GM12878 (cell line): ENCODE data around the gene CD200R1. TPM values are rescaled to one million over a fixed set of nuclear protein-coding genes. Genes with fewer than 3 reads are reported as not detected.

Experiments
- BCLAF1 ChIP-seq: fragments of 450-650 bp; IDR thresholded peaks from 2 replicates; pipeline ENCODE4 v1.6.1; 2017; ENCODE audit warnings: antibody characterized with exemption, mild to moderate bottlenecking, moderate library complexity
- CHD1 ChIP-seq: IDR thresholded peaks from 2 replicates; pipeline ENCODE4 v1.6.1; 2012; ENCODE audit warnings: low read depth, low read length, improper control_type of control experiment
- CREB1 ChIP-seq: IDR thresholded peaks from 2 replicates; pipeline ENCODE4 v1.6.1; 2012; ENCODE audit warnings: low read depth, mild to moderate bottlenecking, inconsistent platforms
- E2F4 ChIP-seq: IDR thresholded peaks from 2 replicates; pipeline ENCODE4 v1.6.1; 2012; ENCODE audit warnings: low read depth, low read length, improper control_type of control experiment
- EGR1 ChIP-seq, 2 experiments: IDR thresholded peaks; 1 replicate in 1 of 2; 2 replicates in 1 of 2; pipeline ENCODE4 v1.6.1; 2011 to 2012; ENCODE audit warnings: low read depth in 2 of 2, low read length in 2 of 2, borderline replicate concordance in 1 of 2, mild to moderate bottlenecking in 1 of 2, moderate library complexity in 1 of 2
- ETV6 ChIP-seq, 2 experiments: fragments of 450-650 bp in 1 of 2; IDR thresholded peaks in 1 of 2; conservative IDR thresholded peaks in 1 of 2; 2 replicates each; pipeline ENCODE4 v1.6.1; 2014; ENCODE audit warnings: antibody characterized with exemption in 1 of 2, borderline replicate concordance in 1 of 2, low read depth in 1 of 2, mild to moderate bottlenecking in 1 of 2, moderate library complexity in 1 of 2
- FOXK2 ChIP-seq: fragments of 450-650 bp; IDR thresholded peaks from 2 replicates; pipeline ENCODE4 v1.6.1; 2017; ENCODE audit warnings: mild to moderate bottlenecking, moderate library complexity
- FOXM1 ChIP-seq: IDR thresholded peaks from 2 replicates; pipeline ENCODE4 v1.6.1; 2012; ENCODE audit warnings: low read depth, mild to moderate bottlenecking, inconsistent platforms, low read length, moderate library complexity
- HDAC2 ChIP-seq: fragments of 200-600 bp; sonication (generic); IDR thresholded peaks from 2 replicates; pipeline ENCODE4 v1.6.1; 2017
- HDGF ChIP-seq: fragments of 450-650 bp; IDR thresholded peaks from 2 replicates; pipeline ENCODE4 v1.6.1; 2016; ENCODE audit warnings: antibody characterized with exemption
- IRF4 ChIP-seq: IDR thresholded peaks from 2 replicates; pipeline ENCODE4 v1.6.1; 2011; ENCODE audit warnings: low read depth, low read length
- NBN ChIP-seq: fragments of 450-650 bp; IDR thresholded peaks from 2 replicates; pipeline ENCODE4 v1.6.1; 2016
- NFYB ChIP-seq: IDR thresholded peaks from 2 replicates; pipeline ENCODE4 v1.6.1; 2011; ENCODE audit warnings: low read depth, mild to moderate bottlenecking, low read length, improper control_type of control experiment, moderate library complexity; ENCODE audit not compliant: insufficient read depth
- RELB ChIP-seq: fragments of 450-650 bp; IDR thresholded peaks from 2 replicates; pipeline ENCODE4 v1.6.1; 2017; ENCODE audit warnings: low read depth, mild to moderate bottlenecking, moderate library complexity
- RFX5 ChIP-seq: IDR thresholded peaks from 2 replicates; pipeline ENCODE4 v1.6.1; 2011; ENCODE audit warnings: low read depth, low read length, improper control_type of control experiment
- RUNX3 ChIP-seq: IDR thresholded peaks from 2 replicates; pipeline ENCODE4 v1.6.1; 2012; ENCODE audit warnings: low read length, inconsistent platforms
- SIN3A ChIP-seq: IDR thresholded peaks from 2 replicates; pipeline ENCODE4 v1.6.1; 2012; ENCODE audit warnings: low read depth, low read length, improper control_type of control experiment
- SKIL ChIP-seq: fragments of 450-650 bp; IDR thresholded peaks from 2 replicates; pipeline ENCODE4 v1.6.1; 2017; ENCODE audit warnings: mild to moderate bottlenecking, low read depth, inconsistent platforms; ENCODE audit not compliant: poor library complexity, severe bottlenecking
- SMAD5 ChIP-seq: IDR thresholded peaks from 2 replicates; pipeline ENCODE4 v1.6.1; 2016; ENCODE audit warnings: antibody characterized with exemption, low read depth
- TCF12 ChIP-seq: IDR thresholded peaks from 2 replicates; pipeline ENCODE4 v1.6.1; 2011; ENCODE audit warnings: low read depth, mild to moderate bottlenecking, low read length
- USF1 ChIP-seq: IDR thresholded peaks from 2 replicates; pipeline ENCODE4 v1.6.1; 2011; ENCODE audit warnings: borderline replicate concordance, low read depth, mild to moderate bottlenecking, moderate library complexity, mixed read lengths, low read length; ENCODE audit not compliant: insufficient read depth; ENCODE audit errors: extremely low read length
- ZNF217 ChIP-seq: fragments of 450-650 bp; IDR thresholded peaks from 2 replicates; pipeline ENCODE4 v1.6.1; 2017; ENCODE audit warnings: antibody characterized with exemption, mild to moderate bottlenecking
- ZSCAN29 ChIP-seq: fragments of 450-650 bp; IDR thresholded peaks from 2 replicates; pipeline ENCODE4 v1.6.1; 2017; ENCODE audit warnings: mild to moderate bottlenecking, moderate library complexity
- polyA plus RNA-seq, 11 experiments: library from polyadenylated mRNA; depleted of rRNA in 4 of 11; unstranded in 6 of 11; stranded (reverse) in 5 of 11; fragments of >200 nt; fragmentation: Nextera tagmentation in 4 of 11; fragmentation: Illumina TruSeq in 1 of 11; extraction: Ambion mirVana in 4 of 11; extraction: Trizol in 1 of 11; gene quantifications; 1 replicate in 1 of 11; 2 replicates in 10 of 11; pipeline versions ENCODE4 v1.2.1 to v1.2.3, GENCODE V29; 2011 to 2016; ENCODE audit warnings: inconsistent platforms in 2 of 11, missing spikeins in 2 of 11, low read depth in 1 of 11
- total RNA-seq, 4 experiments: library from RNA; depleted of rRNA in 3 of 4; stranded (reverse); fragments of >200 nt in 3 of 4; fragmentation: Illumina TruSeq in 1 of 4; extraction: Trizol in 1 of 4; gene quantifications; 2 replicates each; pipeline versions ENCODE4 v1.2.1 to v1.2.3, GENCODE V29; 2013 to 2021

CD200R1 gene
- total and polyA plus RNA-seq, 10 of the 15 experiments (the other 5 are each of a cell fraction or from before 2014, with no cell fraction given), result 0.15 to 1.1 (median 0.88) TPM

- TF ChIP-seq RELB (peak; percentile 88), ETV6 (conservative IDR thresholded peaks at IDR 0.05 in 1 of 2, IDR thresholded peaks at IDR 0.05 in 1 of 2; ENCODE audit: borderline replicate concordance in 1 of 2, low read depth in 1 of 2) (peak in 1 of 2 experiments; percentile 45; a peak in 1 of 4 replicates), E2F4 (no peak), FOXK2 (no peak), ZSCAN29 (no peak), IRF4 (no peak), USF1 (no peak), CREB1 (peak; percentile 34; the same call in 1 of the 2 replicates), TCF12 (no peak), ZNF217 (peak; percentile 96), RFX5 (no peak), SIN3A (no peak), FOXM1 (peak; percentile 96), RUNX3 (peak; percentile 88), NBN (0 out of 2 replicates have a peak, but pooled peaks have one; percentile 28), HDAC2 (no peak), CHD1 (no peak), EGR1 (IDR thresholded peaks at IDR 0.05; ENCODE audit: borderline replicate concordance in 1 of 2, low read depth in 2 of 2, low read length in 2 of 2) (no peak), NFYB (no peak), SMAD5 (no peak), BCLAF1 (no peak), SKIL (no peak), HDGF (no peak)
These were observed 66.7 kb downstream of the CD200R1 start (continued) for GRCh38 chr3:112908252-112908651.
